HG02588 (cell line): ENCODE data around the gene CUZD1.

ENCODE experiments used
- ATAC-seq: cut with Tn5 transposase; IDR thresholded peaks from one replicate; pipeline ENCODE4 v1.9.1; 2021; ENCODE audit warnings: mild to moderate bottlenecking, moderate library complexity; ENCODE audit not compliant: unreplicated experiment

CUZD1 gene

GRCh38 chr10:122822973-122823690, 22.5 kb downstream of the CUZD1 start:
- no peak for ATAC-seq

DNA sequence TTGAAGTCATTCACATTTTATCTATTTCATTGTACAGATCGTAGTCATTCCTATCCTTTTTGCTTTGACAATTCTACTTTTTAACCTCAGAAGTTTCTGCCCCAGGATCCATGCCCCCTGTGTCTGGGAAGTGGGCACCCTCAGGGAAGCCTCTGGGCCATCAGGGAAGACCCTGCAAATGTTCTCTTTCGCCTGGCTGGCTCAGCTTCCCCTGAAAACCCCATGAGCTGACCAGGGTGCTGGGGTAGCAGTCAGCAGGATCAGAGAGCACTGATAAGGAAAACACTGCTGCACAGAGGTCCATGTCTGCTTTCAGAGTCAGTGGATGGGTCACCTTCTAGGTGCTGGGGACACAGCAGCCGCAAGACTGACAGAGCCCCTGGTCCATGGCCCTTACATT, 23.8 kb downstream of the CUZD1 start:
- no peak for ATAC-seq

DNA sequence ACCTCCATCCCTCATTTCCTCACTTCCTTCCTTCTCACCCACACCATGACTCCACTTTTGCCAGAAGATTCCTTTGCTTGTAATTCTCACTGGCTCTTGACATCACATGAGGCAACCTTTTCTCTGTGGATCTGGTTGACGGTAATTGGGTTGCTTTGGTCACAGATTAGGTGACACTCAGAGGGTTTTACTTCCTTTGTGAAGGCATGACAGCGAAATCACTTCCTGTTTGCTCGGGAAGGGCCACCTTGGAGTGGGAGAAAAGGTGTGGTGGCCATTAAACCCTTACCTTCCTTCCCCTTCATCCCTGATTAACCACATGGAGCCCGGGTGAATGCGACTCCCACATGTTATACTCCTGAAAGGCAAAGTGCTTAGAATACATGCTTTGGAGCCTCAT, 30.2 kb downstream of the CUZD1 start:
- ATAC-seq = no peak

- no peak for ATAC-seq
Measured at GRCh38 chr10:122814493-122814892, 31.2 kb downstream of the CUZD1 start.

GRCh38 chr10:122812751-122813150, 32.9 kb downstream of the CUZD1 start:
- no peak for ATAC-seq

DNA sequence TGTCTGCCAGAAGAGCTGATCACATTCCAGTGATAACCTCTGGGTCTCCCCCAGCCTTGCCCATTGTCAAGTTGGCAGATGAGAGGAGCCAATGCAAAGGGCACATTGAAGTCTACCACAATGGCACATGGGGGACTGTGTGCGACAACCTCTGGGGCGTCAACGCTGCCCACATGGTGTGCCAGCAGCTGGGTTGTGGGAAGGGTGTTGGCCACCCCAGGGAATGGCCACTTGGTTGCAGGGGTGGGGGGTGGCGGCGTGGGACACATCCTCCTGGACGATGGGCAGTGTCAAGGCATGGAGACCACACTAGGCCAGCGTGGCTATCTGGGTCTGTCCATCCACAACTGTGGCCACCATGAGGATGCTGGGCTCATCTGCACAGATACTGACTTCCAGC, 43.4 kb downstream of the CUZD1 start:
- ATAC-seq = no peak

- no peak for ATAC-seq
Measured at GRCh38 chr10:122798704-122799231, 46.9 kb downstream of the CUZD1 start.

DNA sequence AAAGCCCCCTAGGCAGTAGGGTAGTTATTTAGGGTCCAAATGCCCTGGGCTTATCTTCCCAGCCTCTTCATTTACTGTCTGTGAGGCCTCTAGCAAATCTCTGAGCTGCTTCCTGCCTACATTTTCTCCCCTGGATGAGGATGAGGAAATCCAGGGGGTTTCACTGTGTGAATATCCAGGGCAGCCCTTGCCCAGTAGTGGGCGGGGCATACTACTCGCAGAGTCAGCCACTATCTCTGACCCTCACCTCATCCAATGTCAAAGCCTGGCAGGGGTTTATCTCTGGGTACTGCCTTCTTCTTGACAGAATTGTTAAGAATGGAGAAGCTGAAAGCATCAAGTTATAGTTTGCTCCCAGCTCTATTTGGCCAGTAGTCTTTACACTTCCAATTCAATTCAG, 48.9 kb downstream of the CUZD1 start:
- ATAC-seq = no peak

DNA sequence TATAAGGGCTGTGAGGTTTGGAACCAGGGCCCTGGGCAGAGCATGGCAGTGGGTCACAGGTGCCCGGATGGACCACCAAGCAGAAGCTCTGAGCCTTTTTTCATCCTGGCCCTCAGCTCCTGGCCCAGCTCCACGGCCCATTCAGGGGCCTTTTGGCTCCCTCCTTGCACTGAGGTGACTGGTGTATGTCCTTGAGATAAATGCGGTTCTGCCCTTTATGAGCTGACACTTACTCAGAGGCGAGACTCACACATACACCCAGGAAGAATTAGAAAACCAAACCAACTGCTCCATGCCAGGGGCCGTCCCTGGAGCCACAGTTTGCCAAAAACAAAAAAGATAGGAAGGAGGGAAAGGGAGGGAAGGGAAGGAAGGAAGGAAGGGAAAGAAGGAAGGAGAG, 49.7 kb downstream of the CUZD1 start:
- ATAC-seq = no peak

GRCh38 chr10:122786269-122786668, 59.4 kb downstream of the CUZD1 start:
- no peak for ATAC-seq

DNA sequence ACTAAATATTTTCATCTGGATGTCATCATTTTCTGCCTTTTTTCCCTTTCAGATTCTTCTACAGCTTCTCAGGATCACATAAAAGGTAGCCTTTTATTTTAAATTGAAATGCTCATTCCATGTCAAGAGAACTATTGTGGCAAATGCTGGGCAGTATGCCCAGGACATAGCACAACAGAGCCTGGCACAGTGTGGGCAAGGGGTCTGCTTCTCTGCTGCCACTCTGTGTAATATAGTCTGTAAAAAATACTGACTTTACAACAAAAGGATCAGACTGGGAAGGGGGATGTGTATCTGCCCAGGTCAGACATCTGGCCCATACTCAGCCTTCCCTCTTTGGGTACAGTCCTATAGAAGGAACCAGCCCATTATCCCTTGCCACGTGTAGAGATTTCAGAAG, 62.7 kb downstream of the CUZD1 start:
- no peak for ATAC-seq
